ENCODE results near the gene PRG3.

Gene PRG3

DNA sequence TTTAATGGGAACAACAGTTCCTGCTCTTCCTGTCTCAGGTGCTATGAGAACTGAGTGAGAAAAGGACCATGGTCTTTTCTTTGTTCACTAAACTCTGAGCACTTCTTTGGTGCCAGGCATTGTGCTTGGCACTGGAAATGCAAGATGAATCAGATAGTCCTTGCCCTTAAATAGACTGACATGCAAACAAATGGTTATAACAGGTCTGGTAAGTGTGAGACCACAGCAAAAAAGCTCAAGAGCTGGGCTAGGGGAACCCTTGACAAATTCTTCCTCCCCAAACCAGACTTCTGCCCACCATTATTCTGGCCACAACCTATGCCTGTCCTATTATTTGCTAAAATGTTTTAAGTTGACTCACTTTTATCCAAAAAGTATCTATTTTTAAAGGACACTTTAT is 40.9 kb upstream of the PRG3 start:
- H3K36me3 ChIP-seq (ENCODE audit: control insufficient read depth, insufficient read depth, low read length), result peaks cover 45% of the 10 kb centered on the region

DNA sequence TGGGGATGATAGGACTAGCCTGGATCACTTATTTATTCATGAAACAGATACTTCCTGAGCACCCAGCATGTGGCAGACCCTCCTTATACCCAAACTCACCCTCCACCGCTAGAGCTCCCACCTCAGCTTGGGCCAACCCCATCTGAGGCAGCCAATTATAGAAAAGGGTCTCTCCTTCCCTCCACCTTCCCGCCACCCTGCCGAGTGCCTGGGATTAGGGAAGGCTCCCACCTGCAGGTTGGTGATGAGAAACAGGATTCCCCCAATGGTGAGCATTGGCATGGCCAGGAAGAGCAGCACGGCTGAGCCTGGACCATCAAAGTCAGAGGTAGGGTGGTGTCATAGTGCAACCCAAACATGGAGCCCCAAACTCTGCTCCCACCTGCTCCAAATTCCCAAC is 40.1 kb upstream of the PRG3 start:
- H3K9ac ChIP-seq (ENCODE audit: low read depth, low read length), result no peak overlapping the region
- H3K4me1 ChIP-seq (ENCODE audit: control insufficient read depth, insufficient read depth, low read length), result no peaks in the 10 kb centered on the region
- peaks cover 4% of the 10 kb centered on the region; the same call in 1 of the 2 replicates for H3K27me3 ChIP-seq (ENCODE audit: control insufficient read depth, insufficient read depth, low read length)
- peaks cover 52% of the 10 kb centered on the region for H3K36me3 ChIP-seq (ENCODE audit: control insufficient read depth, insufficient read depth, low read length)
- H3K9me3 ChIP-seq (ENCODE audit: control insufficient read depth, insufficient read depth, low read length), result no peaks in the 10 kb centered on the region
- H3K27ac ChIP-seq (ENCODE audit: low read depth, low read length), result no peak overlapping the region
- no peak overlapping the region for H3K4me3 ChIP-seq (ENCODE audit: low read depth, low read length)

More for the DNA sequence above, 40.9 kb upstream of the PRG3 start:
- no peak overlapping the region for H3K4me3 ChIP-seq (ENCODE audit: low read depth, low read length)
- peaks cover 11% of the 10 kb centered on the region; the same call in 1 of the 2 replicates for H3K27me3 ChIP-seq (ENCODE audit: control insufficient read depth, insufficient read depth, low read length)
- H3K4me1 ChIP-seq (ENCODE audit: control insufficient read depth, insufficient read depth, low read length), result peaks cover 6% of the 10 kb centered on the region; the same call in 1 of the 2 replicates
- no peaks in the 10 kb centered on the region for H3K9me3 ChIP-seq (ENCODE audit: control insufficient read depth, insufficient read depth, low read length)
- no peak overlapping the region for H3K9ac ChIP-seq (ENCODE audit: low read depth, low read length)
- H3K27ac ChIP-seq (ENCODE audit: low read depth, low read length), result no peak overlapping the region

DNA sequence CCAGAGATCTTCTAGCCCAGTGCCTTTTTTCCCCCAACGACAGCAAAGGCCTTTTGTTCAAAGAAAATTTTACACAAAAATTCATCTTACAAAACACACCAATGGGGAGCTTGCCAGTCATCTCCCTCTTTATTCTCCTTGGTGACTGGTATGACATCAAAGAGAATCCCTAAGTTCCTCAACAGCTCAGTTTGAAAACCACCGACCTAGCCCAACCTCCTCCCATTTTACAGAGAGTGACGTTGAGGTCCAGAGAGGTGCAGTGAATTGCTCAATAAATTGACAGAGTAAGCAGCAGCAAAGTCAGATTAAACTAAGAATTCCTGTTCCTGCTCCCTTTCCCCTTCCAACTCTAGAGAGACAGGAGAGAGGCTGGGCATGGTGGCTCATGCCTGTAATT is 38.2 kb upstream of the PRG3 start:
- H3K9me3 ChIP-seq (ENCODE audit: control insufficient read depth, insufficient read depth, low read length), result no peaks in the 10 kb centered on the region
- H3K4me3 ChIP-seq (ENCODE audit: low read depth, low read length), result no peak overlapping the region
- H3K4me1 ChIP-seq (ENCODE audit: control insufficient read depth, insufficient read depth, low read length), result no peaks in the 10 kb centered on the region
- no peak overlapping the region for H3K27ac ChIP-seq (ENCODE audit: low read depth, low read length)
- peaks cover 64% of the 10 kb centered on the region for H3K36me3 ChIP-seq (ENCODE audit: control insufficient read depth, insufficient read depth, low read length)
- H3K27me3 ChIP-seq (ENCODE audit: control insufficient read depth, insufficient read depth, low read length), result no peaks in the 10 kb centered on the region
- no peak overlapping the region for H3K9ac ChIP-seq (ENCODE audit: low read depth, low read length)

DNA sequence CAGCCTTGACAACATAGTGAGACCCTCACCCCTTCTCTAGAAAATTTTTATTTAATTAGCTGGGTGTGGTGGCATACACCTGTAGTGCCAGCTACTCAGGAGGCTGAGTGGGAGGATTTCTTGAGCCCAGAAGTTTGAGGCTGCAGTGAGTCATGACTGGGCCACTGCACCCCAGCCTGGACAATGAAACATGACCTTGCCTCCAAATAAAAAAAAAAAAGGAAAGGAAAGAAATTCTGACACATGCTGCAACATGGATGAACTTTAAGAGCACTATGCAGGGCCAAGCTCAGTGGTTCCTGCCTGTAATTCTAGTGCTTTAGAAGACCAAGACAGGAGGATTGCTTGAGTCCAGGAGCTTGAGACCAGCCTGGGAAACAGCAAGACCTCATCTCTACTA is 37.2 kb upstream of the PRG3 start:
- Histone ChIP-seq H3K36me3 (ENCODE audit: control insufficient read depth, insufficient read depth, low read length) (peaks cover 69% of the 10 kb centered on the region), H3K27me3 (ENCODE audit: control insufficient read depth, insufficient read depth, low read length) (no peaks in the 10 kb centered on the region), H3K9ac (ENCODE audit: low read depth, low read length) (no peak overlapping the region), H3K27ac (ENCODE audit: low read depth, low read length) (no peak overlapping the region), H3K9me3 (ENCODE audit: control insufficient read depth, insufficient read depth, low read length) (no peaks in the 10 kb centered on the region), H3K4me1 (ENCODE audit: control insufficient read depth, insufficient read depth, low read length) (no peaks in the 10 kb centered on the region), H3K4me3 (ENCODE audit: low read depth, low read length) (no peak overlapping the region)

DNA sequence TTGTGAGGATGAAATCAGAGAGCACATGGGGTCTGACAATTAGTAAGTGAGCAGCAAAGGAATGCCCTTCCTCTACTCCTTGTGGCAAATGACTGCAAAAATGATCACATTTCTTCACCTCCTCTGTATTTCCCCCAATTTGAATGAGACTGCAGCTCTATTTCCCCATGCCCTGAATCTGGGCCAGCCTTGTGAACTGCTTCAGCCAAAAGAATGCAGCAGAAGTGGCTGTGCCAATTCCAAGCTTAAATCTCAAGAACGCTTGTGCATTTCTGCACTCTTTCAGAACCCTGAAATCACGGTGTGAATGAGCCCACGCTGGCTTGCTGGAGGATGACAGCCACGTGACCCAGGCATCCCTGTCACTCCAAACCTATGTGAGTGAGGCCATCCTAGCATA is 36.1 kb upstream of the PRG3 start:
- Histone ChIP-seq H3K27ac (ENCODE audit: low read depth, low read length) (no peak overlapping the region), H3K4me1 (ENCODE audit: control insufficient read depth, insufficient read depth, low read length) (no peaks in the 10 kb centered on the region), H3K9ac (ENCODE audit: low read depth, low read length) (no peak overlapping the region), H3K36me3 (ENCODE audit: control insufficient read depth, insufficient read depth, low read length) (peaks cover 69% of the 10 kb centered on the region), H3K27me3 (ENCODE audit: control insufficient read depth, insufficient read depth, low read length) (no peaks in the 10 kb centered on the region), H3K4me3 (ENCODE audit: low read depth, low read length) (no peak overlapping the region), H3K9me3 (ENCODE audit: control insufficient read depth, insufficient read depth, low read length) (no peaks in the 10 kb centered on the region)

DNA sequence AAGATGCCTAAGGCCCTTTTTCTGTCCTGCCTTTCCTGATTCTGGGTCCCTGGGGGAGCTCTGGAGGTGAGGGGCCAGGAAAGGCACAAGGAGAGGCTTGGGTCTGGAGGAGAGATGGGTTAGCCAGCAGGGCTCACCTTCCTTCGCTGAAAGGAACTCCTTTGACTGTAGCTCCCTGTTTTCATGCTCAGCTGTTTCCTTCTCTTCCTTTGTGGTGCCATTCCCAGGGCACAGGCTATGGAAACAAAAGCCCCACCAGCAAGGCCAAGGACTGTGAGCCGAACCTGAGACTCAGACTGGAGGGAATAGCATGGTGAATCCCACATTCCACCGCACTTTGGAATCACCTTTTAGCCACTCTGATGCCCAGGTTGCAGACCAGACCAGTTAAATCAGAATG is 35.5 kb upstream of the PRG3 start:
- Histone ChIP-seq H3K9ac (ENCODE audit: low read depth, low read length) (no peak overlapping the region), H3K27me3 (ENCODE audit: control insufficient read depth, insufficient read depth, low read length) (no peaks in the 10 kb centered on the region), H3K27ac (ENCODE audit: low read depth, low read length) (no peak overlapping the region), H3K36me3 (ENCODE audit: control insufficient read depth, insufficient read depth, low read length) (peaks cover 72% of the 10 kb centered on the region), H3K9me3 (ENCODE audit: control insufficient read depth, insufficient read depth, low read length) (no peaks in the 10 kb centered on the region), H3K4me1 (ENCODE audit: control insufficient read depth, insufficient read depth, low read length) (no peaks in the 10 kb centered on the region), H3K4me3 (ENCODE audit: low read depth, low read length) (no peak overlapping the region)

DNA sequence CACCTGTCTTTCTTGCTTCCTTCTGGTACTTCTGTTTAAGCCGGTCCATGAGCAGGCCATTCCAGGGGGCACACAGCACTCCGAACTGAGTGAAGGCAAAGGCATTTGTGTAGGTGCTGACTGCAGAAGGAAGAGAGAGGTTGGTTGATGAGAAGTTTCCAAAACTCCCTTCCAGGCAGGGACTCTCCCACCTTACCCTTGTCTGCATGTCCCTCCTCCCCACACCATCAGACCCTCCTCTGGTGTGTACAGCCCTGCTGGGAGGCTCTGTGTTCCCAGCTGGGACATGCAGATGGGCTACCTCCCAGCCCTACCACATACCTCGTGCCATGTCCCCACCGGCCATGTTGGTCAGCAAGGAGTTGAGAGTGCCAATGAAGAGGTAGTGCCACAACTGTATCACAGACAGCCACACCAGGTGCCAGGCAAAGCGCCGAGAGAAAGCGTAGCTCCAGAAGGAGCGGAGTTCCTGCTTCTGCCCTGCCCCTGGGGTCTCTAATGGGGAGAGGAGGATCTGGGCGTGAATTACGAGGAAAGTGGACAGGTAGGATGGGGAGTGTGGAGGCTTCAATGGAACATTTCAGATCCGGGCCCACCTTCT is 33.8 kb upstream of the PRG3 start:
- no peaks in the 10 kb centered on the region for H3K9me3 ChIP-seq (ENCODE audit: control insufficient read depth, insufficient read depth, low read length)
- no peak overlapping the region for H3K27ac ChIP-seq (ENCODE audit: low read depth, low read length)
- no peaks in the 10 kb centered on the region for H3K27me3 ChIP-seq (ENCODE audit: control insufficient read depth, insufficient read depth, low read length)
- H3K9ac ChIP-seq (ENCODE audit: low read depth, low read length), result no peak overlapping the region
- H3K4me1 ChIP-seq (ENCODE audit: control insufficient read depth, insufficient read depth, low read length), result no peaks in the 10 kb centered on the region
- H3K4me3 ChIP-seq (ENCODE audit: low read depth, low read length), result no peak overlapping the region
- peaks cover 73% of the 10 kb centered on the region for H3K36me3 ChIP-seq (ENCODE audit: control insufficient read depth, insufficient read depth, low read length)

DNA sequence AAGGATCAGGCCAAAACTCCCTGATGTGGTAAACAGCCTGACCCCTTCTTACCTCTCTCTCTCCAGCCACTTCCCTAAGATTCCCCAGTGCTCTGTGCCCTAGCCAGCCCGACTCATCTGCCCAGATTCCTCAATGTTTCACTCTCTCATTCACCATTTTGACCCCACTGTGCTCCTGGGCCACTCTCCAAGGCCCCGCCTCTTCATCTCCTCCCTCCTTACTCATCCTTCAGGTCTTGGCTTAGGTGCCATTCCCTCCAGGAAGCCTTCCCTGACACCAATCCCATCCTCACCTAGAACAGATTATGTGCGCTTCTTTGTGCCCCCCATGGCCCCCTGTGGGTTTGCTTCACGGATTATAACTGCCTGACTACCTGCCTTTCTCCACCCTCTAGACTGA is 32.7 kb upstream of the PRG3 start:
- Histone ChIP-seq H3K9me3 (ENCODE audit: control insufficient read depth, insufficient read depth, low read length) (no peaks in the 10 kb centered on the region), H3K4me1 (ENCODE audit: control insufficient read depth, insufficient read depth, low read length) (no peaks in the 10 kb centered on the region), H3K4me3 (ENCODE audit: low read depth, low read length) (no peak overlapping the region), H3K36me3 (ENCODE audit: control insufficient read depth, insufficient read depth, low read length) (peaks cover 83% of the 10 kb centered on the region), H3K27ac (ENCODE audit: low read depth, low read length) (no peak overlapping the region), H3K9ac (ENCODE audit: low read depth, low read length) (no peak overlapping the region), H3K27me3 (ENCODE audit: control insufficient read depth, insufficient read depth, low read length) (no peaks in the 10 kb centered on the region)

DNA sequence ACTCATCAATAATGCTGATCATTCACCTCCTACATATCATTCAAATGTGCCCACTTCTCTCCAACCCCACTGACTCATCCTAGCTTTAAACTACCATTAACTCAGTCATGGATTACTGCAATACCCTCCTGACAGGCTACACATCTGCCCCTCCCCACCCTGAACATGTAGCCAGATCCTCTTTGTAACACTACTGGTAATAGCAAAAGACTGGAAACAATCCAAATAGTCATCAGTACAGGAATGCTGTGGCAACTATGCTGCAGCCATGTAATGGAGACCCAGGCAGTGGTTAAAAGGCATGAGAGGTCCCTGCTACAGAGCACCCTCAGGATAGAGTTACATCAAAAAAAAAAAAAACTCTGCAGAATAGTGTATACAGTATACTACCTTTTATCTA is 29.3 kb upstream of the PRG3 start:
- Histone ChIP-seq H3K27me3 (ENCODE audit: control insufficient read depth, insufficient read depth, low read length) (no peaks in the 10 kb centered on the region), H3K36me3 (ENCODE audit: control insufficient read depth, insufficient read depth, low read length) (peaks cover 69% of the 10 kb centered on the region), H3K9ac (ENCODE audit: low read depth, low read length) (no peak overlapping the region), H3K27ac (ENCODE audit: low read depth, low read length) (no peak overlapping the region), H3K4me3 (ENCODE audit: low read depth, low read length) (no peak overlapping the region), H3K4me1 (ENCODE audit: control insufficient read depth, insufficient read depth, low read length) (no peaks in the 10 kb centered on the region), H3K9me3 (ENCODE audit: control insufficient read depth, insufficient read depth, low read length) (no peaks in the 10 kb centered on the region)

DNA sequence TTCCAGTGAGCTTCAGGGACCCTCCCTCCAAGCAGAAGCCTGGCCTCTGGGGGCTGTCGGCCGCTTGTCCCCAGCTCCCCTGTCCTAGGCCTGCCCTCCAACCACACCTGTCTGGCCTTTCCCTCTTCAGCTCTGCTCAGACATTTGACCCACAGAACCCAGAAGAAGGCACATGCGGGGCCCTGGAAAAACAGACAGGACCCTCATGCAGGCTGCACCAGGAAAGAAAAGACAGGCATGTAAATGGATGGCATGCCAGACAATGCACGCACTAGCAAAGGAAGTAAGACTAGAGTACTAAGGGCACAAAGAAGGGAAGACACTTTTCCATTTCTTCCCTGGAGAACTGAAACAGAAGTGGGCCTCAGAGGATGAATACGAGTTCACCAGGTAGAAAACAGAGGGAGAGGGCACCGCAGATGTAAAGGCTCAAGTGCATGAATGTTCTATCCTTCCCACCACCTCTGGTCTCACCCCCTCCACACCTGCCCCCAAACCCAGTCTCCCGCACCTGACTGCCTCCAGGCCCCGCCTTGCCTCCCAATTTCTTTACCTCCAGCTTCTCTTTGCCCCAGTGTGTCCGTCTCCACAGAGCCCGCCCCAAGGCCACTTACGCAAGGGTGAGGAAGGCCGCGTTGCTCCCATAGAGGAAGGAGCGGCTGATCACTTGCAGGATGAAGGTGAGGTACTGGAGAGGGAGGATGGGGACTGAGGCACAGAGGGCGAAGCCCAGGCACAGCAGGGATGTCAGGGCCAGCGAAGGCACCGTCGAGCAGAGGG is 28.6 kb upstream of the PRG3 start:
- H3K36me3 ChIP-seq (ENCODE audit: control insufficient read depth, insufficient read depth, low read length), result peaks cover 62% of the 10 kb centered on the region
- H3K9me3 ChIP-seq (ENCODE audit: control insufficient read depth, insufficient read depth, low read length), result no peaks in the 10 kb centered on the region
- no peaks in the 10 kb centered on the region for H3K4me1 ChIP-seq (ENCODE audit: control insufficient read depth, insufficient read depth, low read length)
- H3K9ac ChIP-seq (ENCODE audit: low read depth, low read length), result no peak overlapping the region
- H3K27ac ChIP-seq (ENCODE audit: low read depth, low read length), result no peak overlapping the region
- no peaks in the 10 kb centered on the region for H3K27me3 ChIP-seq (ENCODE audit: control insufficient read depth, insufficient read depth, low read length)
- no peak overlapping the region for H3K4me3 ChIP-seq (ENCODE audit: low read depth, low read length)

DNA sequence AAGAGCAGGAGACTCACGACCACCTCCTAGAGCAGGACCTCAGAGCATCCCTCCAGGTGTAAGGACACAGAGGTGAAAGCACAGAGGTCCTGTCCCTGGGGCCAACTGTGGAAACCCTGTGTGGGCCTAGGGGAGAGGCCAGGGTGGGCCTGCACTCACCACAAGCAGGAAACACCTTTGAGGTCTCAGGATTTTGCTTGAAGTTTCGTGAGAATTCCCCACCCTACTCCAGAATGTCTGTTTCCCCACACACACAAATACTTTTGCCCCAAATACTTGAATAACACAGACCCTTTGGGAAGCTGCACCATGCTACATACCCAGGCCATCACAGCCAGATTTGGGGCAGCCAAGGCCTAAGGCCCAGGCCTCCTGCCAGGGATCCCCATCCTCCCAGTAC is 27.8 kb upstream of the PRG3 start:
- no peak overlapping the region for H3K27ac ChIP-seq (ENCODE audit: low read depth, low read length)
- no peaks in the 10 kb centered on the region for H3K4me1 ChIP-seq (ENCODE audit: control insufficient read depth, insufficient read depth, low read length)
- no peaks in the 10 kb centered on the region for H3K9me3 ChIP-seq (ENCODE audit: control insufficient read depth, insufficient read depth, low read length)
- H3K27me3 ChIP-seq (ENCODE audit: control insufficient read depth, insufficient read depth, low read length), result no peaks in the 10 kb centered on the region
- H3K36me3 ChIP-seq (ENCODE audit: control insufficient read depth, insufficient read depth, low read length), result peaks cover 54% of the 10 kb centered on the region
- H3K9ac ChIP-seq (ENCODE audit: low read depth, low read length), result no peak overlapping the region
- H3K4me3 ChIP-seq (ENCODE audit: low read depth, low read length), result no peak overlapping the region
